ENCODE results near the gene RANBP3L.

GRCh38 chr5:36281626-36282025 lies 20.1 kb downstream of the RANBP3L start:
- no peak for TF ChIP-seq CTCF (IDR thresholded peaks at IDR 0.05)
- TF ChIP-seq POLR2A (IDR thresholded peaks at IDR 0.05) = no peak
- no peak for TF ChIP-seq EP300 (IDR thresholded peaks at IDR 0.05)
